ENCODE data around the gene UGT1A9. TPM values are rescaled to one million over a fixed set of nuclear protein-coding genes. Genes with fewer than 3 reads are reported as not detected.

Gene UGT1A9
- total and polyA plus RNA-seq, 2 of the 13 experiments (the other 11 are each of a cell fraction or from before 2014, with no cell fraction given), result 0.07 TPM; not detected in 1

DNA sequence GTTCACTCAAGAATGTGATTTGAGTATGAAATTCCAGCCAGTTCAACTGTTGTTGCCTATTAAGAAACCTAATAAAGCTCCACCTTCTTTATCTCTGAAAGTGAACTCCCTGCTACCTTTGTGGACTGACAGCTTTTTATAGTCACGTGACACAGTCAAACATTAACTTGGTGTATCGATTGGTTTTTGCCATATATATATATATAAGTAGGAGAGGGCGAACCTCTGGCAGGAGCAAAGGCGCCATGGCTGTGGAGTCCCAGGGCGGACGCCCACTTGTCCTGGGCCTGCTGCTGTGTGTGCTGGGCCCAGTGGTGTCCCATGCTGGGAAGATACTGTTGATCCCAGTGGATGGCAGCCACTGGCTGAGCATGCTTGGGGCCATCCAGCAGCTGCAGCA is 88.3 kb downstream of the UGT1A9 start, which contains the start of gene UGT1A1 (continued):
- no peak for TF ChIP-seq TRIM24 (CRISPR knock-in tag; IDR thresholded peaks at IDR 0.05)
- TF ChIP-seq RAD51 (IDR thresholded peaks at IDR 0.05; ENCODE audit: borderline replicate concordance), result peak; percentile 93
- TF ChIP-seq, protein P1, sequence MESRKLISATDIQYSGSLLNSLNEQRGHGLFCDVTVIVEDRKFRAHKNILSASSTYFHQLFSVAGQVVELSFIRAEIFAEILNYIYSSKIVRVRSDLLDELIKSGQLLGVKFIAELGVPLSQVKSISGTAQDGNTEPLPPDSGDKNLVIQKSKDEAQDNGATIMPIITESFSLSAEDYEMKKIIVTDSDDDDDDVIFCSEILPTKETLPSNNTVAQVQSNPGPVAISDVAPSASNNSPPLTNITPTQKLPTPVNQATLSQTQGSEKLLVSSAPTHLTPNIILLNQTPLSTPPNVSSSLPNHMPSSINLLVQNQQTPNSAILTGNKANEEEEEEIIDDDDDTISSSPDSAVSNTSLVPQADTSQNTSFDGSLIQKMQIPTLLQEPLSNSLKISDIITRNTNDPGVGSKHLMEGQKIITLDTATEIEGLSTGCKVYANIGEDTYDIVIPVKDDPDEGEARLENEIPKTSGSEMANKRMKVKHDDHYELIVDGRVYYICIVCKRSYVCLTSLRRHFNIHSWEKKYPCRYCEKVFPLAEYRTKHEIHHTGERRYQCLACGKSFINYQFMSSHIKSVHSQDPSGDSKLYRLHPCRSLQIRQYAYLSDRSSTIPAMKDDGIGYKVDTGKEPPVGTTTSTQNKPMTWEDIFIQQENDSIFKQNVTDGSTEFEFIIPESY (CRISPR knock-in tag; IDR thresholded peaks at IDR 0.05), result peak; percentile 72
- TF ChIP-seq NCOR1 (IDR thresholded peaks at IDR 0.05; ENCODE audit: borderline replicate concordance, low read length), result peak; percentile 25; the same call in 1 of the 2 replicates
- TF ChIP-seq NR2F2 (IDR thresholded peaks at IDR 0.05; ENCODE audit: borderline replicate concordance, low read depth), result no peak
- TF ChIP-seq ZBTB20 (CRISPR knock-in tag; IDR thresholded peaks at IDR 0.05; ENCODE audit: borderline replicate concordance, low read depth), result peak; percentile 34; the same call in 1 of the 2 replicates
- TF ChIP-seq, protein P2, sequence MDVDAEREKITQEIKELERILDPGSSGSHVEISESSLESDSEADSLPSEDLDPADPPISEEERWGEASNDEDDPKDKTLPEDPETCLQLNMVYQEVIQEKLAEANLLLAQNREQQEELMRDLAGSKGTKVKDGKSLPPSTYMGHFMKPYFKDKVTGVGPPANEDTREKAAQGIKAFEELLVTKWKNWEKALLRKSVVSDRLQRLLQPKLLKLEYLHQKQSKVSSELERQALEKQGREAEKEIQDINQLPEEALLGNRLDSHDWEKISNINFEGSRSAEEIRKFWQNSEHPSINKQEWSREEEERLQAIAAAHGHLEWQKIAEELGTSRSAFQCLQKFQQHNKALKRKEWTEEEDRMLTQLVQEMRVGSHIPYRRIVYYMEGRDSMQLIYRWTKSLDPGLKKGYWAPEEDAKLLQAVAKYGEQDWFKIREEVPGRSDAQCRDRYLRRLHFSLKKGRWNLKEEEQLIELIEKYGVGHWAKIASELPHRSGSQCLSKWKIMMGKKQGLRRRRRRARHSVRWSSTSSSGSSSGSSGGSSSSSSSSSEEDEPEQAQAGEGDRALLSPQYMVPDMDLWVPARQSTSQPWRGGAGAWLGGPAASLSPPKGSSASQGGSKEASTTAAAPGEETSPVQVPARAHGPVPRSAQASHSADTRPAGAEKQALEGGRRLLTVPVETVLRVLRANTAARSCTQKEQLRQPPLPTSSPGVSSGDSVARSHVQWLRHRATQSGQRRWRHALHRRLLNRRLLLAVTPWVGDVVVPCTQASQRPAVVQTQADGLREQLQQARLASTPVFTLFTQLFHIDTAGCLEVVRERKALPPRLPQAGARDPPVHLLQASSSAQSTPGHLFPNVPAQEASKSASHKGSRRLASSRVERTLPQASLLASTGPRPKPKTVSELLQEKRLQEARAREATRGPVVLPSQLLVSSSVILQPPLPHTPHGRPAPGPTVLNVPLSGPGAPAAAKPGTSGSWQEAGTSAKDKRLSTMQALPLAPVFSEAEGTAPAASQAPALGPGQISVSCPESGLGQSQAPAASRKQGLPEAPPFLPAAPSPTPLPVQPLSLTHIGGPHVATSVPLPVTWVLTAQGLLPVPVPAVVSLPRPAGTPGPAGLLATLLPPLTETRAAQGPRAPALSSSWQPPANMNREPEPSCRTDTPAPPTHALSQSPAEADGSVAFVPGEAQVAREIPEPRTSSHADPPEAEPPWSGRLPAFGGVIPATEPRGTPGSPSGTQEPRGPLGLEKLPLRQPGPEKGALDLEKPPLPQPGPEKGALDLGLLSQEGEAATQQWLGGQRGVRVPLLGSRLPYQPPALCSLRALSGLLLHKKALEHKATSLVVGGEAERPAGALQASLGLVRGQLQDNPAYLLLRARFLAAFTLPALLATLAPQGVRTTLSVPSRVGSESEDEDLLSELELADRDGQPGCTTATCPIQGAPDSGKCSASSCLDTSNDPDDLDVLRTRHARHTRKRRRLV (CRISPR knock-in tag; IDR thresholded peaks at IDR 0.05), result no peak
- no peak for TF ChIP-seq ZNF17 (CRISPR knock-in tag; IDR thresholded peaks at IDR 0.05)
- no peak for TF ChIP-seq ZNF224 (CRISPR knock-in tag; IDR thresholded peaks at IDR 0.05)
- no peak for TF ChIP-seq RFXANK (CRISPR knock-in tag; IDR thresholded peaks at IDR 0.05)
- TF ChIP-seq MEF2D (CRISPR knock-in tag; IDR thresholded peaks at IDR 0.05), result 0 out of 2 replicates have a peak, but pooled peaks have one; percentile 21
- peak; percentile 44; the same call in 1 of the 2 replicates for TF ChIP-seq ZNF564 (CRISPR knock-in tag; IDR thresholded peaks at IDR 0.05)
- no peak for TF ChIP-seq HNRNPL (IDR thresholded peaks at IDR 0.05; ENCODE audit: low read depth, low read length)
- TF ChIP-seq ONECUT2 (CRISPR knock-in tag; IDR thresholded peaks at IDR 0.05), result peak; percentile 78
- TF ChIP-seq, protein P3, sequence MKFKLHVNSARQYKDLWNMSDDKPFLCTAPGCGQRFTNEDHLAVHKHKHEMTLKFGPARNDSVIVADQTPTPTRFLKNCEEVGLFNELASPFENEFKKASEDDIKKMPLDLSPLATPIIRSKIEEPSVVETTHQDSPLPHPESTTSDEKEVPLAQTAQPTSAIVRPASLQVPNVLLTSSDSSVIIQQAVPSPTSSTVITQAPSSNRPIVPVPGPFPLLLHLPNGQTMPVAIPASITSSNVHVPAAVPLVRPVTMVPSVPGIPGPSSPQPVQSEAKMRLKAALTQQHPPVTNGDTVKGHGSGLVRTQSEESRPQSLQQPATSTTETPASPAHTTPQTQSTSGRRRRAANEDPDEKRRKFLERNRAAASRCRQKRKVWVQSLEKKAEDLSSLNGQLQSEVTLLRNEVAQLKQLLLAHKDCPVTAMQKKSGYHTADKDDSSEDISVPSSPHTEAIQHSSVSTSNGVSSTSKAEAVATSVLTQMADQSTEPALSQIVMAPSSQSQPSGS (CRISPR knock-in tag; IDR thresholded peaks at IDR 0.05), result no peak
- no peak for TF ChIP-seq ZNF30 (CRISPR knock-in tag; IDR thresholded peaks at IDR 0.05)
- 0 out of 2 replicates have a peak, but pooled peaks have one; percentile 16 for TF ChIP-seq BHLHE40 (IDR thresholded peaks at IDR 0.05; ENCODE audit: low read length)
- TF ChIP-seq, protein P4, sequence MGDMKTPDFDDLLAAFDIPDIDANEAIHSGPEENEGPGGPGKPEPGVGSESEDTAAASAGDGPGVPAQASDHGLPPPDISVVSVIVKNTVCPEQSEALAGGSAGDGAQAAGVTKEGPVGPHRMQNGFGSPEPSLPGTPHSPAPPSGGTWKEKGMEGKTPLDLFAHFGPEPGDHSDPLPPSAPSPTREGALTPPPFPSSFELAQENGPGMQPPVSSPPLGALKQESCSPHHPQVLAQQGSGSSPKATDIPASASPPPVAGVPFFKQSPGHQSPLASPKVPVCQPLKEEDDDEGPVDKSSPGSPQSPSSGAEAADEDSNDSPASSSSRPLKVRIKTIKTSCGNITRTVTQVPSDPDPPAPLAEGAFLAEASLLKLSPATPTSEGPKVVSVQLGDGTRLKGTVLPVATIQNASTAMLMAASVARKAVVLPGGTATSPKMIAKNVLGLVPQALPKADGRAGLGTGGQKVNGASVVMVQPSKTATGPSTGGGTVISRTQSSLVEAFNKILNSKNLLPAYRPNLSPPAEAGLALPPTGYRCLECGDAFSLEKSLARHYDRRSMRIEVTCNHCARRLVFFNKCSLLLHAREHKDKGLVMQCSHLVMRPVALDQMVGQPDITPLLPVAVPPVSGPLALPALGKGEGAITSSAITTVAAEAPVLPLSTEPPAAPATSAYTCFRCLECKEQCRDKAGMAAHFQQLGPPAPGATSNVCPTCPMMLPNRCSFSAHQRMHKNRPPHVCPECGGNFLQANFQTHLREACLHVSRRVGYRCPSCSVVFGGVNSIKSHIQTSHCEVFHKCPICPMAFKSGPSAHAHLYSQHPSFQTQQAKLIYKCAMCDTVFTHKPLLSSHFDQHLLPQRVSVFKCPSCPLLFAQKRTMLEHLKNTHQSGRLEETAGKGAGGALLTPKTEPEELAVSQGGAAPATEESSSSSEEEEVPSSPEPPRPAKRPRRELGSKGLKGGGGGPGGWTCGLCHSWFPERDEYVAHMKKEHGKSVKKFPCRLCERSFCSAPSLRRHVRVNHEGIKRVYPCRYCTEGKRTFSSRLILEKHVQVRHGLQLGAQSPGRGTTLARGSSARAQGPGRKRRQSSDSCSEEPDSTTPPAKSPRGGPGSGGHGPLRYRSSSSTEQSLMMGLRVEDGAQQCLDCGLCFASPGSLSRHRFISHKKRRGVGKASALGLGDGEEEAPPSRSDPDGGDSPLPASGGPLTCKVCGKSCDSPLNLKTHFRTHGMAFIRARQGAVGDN (CRISPR knock-in tag; IDR thresholded peaks at IDR 0.05), result peak; percentile 27; the same call in 1 of the 2 replicates
- TF ChIP-seq ZNF570 (CRISPR knock-in tag; IDR thresholded peaks at IDR 0.05; ENCODE audit: borderline replicate concordance), result no peak
